K562 (cell line): ENCODE results near the gene FLOT2. TPM values are rescaled to one million over a fixed set of nuclear protein-coding genes. Genes with fewer than 3 reads are reported as not detected.

Experiments
- ETV1 ChIP-seq: fragments of 450-650 bp; conservative IDR thresholded peaks from 2 replicates; pipeline ENCODE4 v1.6.1; 2016; ENCODE audit warnings: missing genetic modification characterization, control low read depth, low read depth, missing compliant biosample characterization
- MGA ChIP-seq: fragments of 450-650 bp; IDR thresholded peaks from 2 replicates; pipeline ENCODE4 v1.6.1; 2016; ENCODE audit warnings: mild to moderate bottlenecking, moderate library complexity
- MYC ChIP-seq, 2 experiments: fragments of 250-450 bp in 1 of 2; sonication (Bioruptor Pico) in 1 of 2; IDR thresholded peaks; 2 replicates each; pipeline versions ENCODE4 v1.5.1 to v1.6.1; 2012 to 2021; ENCODE audit warnings: low read depth in 2 of 2, borderline replicate concordance in 1 of 2, improper control_type of control experiment in 1 of 2, low read length in 1 of 2, mild to moderate bottlenecking in 1 of 2, moderate library complexity in 1 of 2
- NR2C1 ChIP-seq, 2 experiments: fragments of 450-650 bp; IDR thresholded peaks; 2 replicates each; pipeline ENCODE4 v1.6.1; 2017; ENCODE audit warnings: mild to moderate bottlenecking in 2 of 2, antibody characterized with exemption in 1 of 2, inconsistent platforms in 1 of 2, missing compliant biosample characterization in 1 of 2, missing genetic modification characterization in 1 of 2
- USF1 ChIP-seq: sonication (generic); formaldehyde crosslinking; IDR thresholded peaks from 2 replicates; pipeline ENCODE4 v1.9.0; 2022; ENCODE audit warnings: mild to moderate bottlenecking, missing genetic modification reagents
- polyA plus RNA-seq, 8 experiments: library from polyadenylated mRNA; depleted of rRNA in 4 of 8; stranded (reverse) in 5 of 8; unstranded in 3 of 8; fragments of >200 nt; fragmentation: Nextera tagmentation in 2 of 8; fragmentation: Illumina TruSeq in 1 of 8; extraction: Ambion mirVana in 2 of 8; extraction: Trizol in 1 of 8; gene quantifications; 2 replicates each; pipeline versions ENCODE4 v1.2.1 to v1.2.3, GENCODE V29; 2011 to 2014; ENCODE audit warnings: inconsistent platforms in 1 of 8, missing spikeins in 1 of 8
- total RNA-seq, 7 experiments: library from RNA; depleted of rRNA in 6 of 7; stranded (reverse); fragments of >200 nt in 6 of 7; fragmentation: Illumina TruSeq in 2 of 7; extraction: Trizol in 2 of 7; gene quantifications; 2 replicates each; pipeline versions ENCODE4 v1.2.1 to v1.2.3, GENCODE V29; 2011 to 2021; ENCODE audit warnings: low replicate concordance in 1 of 7

Gene FLOT2
- total and polyA plus RNA-seq, 9 of the 15 experiments (the other 6 are each of a cell fraction or from before 2014, with no cell fraction given) = 17.5 to 138 (median 41.7) TPM

- peak; percentile 68 for TF ChIP-seq NR2C1 (IDR thresholded peaks at IDR 0.05)
- peak; percentile 67 for TF ChIP-seq NR2C1 (tag; IDR thresholded peaks at IDR 0.05)
- TF ChIP-seq ETV1 (tag) = peak; percentile 50
- peak; percentile 100 for TF ChIP-seq USF1 (CRISPR knock-in tag)
- TF ChIP-seq MGA = peak; percentile 90
- no peak; the same call in 1 of the 2 replicates for TF ChIP-seq MYC (IDR thresholded peaks at IDR 0.05; ENCODE audit: low read depth, low read length)
- TF ChIP-seq MYC (CRISPR knock-in tag; IDR thresholded peaks at IDR 0.05; ENCODE audit: borderline replicate concordance, low read depth) = 0 out of 2 replicates have a peak, but pooled peaks have one; percentile 15
Measured at GRCh38 chr17:28860363-28860808, 37.1 kb downstream of the FLOT2 start (continued).
